ENCODE measurements around the gene ACOT8.

DNA sequence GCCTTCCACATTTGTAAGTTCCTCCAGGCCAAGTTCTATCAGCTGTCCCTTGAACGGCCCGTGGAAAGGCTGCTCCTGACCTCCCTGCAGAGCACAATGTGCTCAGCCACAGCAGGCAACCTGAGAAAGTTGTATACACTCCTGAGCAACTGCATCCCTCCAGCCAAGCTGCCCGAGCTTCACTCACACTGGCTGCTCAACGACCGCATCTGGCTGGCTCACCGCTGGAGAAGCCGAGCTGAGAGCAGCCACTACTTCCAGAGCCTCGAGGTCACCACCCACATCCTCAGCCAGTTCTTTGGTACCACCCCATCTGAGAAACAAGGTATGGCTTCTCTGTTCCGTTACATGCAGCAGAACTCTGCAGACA is 25.9 kb upstream of the ACOT8 start:
- TF ChIP-seq, protein P1, sequence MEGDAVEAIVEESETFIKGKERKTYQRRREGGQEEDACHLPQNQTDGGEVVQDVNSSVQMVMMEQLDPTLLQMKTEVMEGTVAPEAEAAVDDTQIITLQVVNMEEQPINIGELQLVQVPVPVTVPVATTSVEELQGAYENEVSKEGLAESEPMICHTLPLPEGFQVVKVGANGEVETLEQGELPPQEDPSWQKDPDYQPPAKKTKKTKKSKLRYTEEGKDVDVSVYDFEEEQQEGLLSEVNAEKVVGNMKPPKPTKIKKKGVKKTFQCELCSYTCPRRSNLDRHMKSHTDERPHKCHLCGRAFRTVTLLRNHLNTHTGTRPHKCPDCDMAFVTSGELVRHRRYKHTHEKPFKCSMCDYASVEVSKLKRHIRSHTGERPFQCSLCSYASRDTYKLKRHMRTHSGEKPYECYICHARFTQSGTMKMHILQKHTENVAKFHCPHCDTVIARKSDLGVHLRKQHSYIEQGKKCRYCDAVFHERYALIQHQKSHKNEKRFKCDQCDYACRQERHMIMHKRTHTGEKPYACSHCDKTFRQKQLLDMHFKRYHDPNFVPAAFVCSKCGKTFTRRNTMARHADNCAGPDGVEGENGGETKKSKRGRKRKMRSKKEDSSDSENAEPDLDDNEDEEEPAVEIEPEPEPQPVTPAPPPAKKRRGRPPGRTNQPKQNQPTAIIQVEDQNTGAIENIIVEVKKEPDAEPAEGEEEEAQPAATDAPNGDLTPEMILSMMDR (IDR thresholded peaks at IDR 0.05): no peak
- TF ChIP-seq POLR2A (IDR thresholded peaks at IDR 0.05): no peak
